Colonic mucosa (tissue), 4 donors: Measurements from ENCODE around the gene IL4R. TPM values are rescaled to one million over a fixed set of nuclear protein-coding genes. Genes with fewer than 3 reads are reported as not detected.
A peak's percentile ranks its signal among the peaks of the same experiment; 100 is the strongest.

ENCODE experiments used
- DNase-seq: peaks from one replicate; pipeline ENCODE4 v3.0.0-alpha.2; 2020
- H3K27ac ChIP-seq: fragments of 200-600 bp; one replicate; pipeline ENCODE4 v1.8.0; 2021
- H3K27me3 ChIP-seq: fragments of 200-600 bp; one replicate; pipeline ENCODE4 v1.8.0; 2021
- H3K36me3 ChIP-seq: fragments of 200-600 bp; one replicate; pipeline ENCODE4 v1.8.0; 2021
- H3K4me1 ChIP-seq: fragments of 200-600 bp; one replicate; pipeline ENCODE4 v1.8.0; 2021; ENCODE audit warnings: mild to moderate bottlenecking
- H3K4me3 ChIP-seq: fragments of 200-600 bp; one replicate; pipeline ENCODE4 v1.8.0; 2021
- H3K9ac ChIP-seq, 2 donors: one replicate each; pipeline ENCODE4 v1.7.0; 2013; ENCODE audit warnings: control low read depth in 2 of 2, low read depth in 2 of 2, low read length in 2 of 2
- H3K9me3 ChIP-seq: fragments of 200-600 bp; one replicate; pipeline ENCODE4 v1.8.0; 2021
- intact Hi-C: fragments of 100-400 bp; cut with DNase I; formaldehyde crosslinking; loops from one replicate; pipeline ENCODE4 v1.14.1; 2022
- total RNA-seq, 2 donors: library from RNA; stranded (reverse); fragmentation: NEBNext Ultra II Directional in 1 of 2; extraction: Animal tissue kit (Norgen Biotek cat#: 25700) in 1 of 2; gene quantifications; one replicate each; pipeline ENCODE4 v1.2.1, GENCODE V29; 2021
- TF ChIP-seq, protein P1 (sequence below): fragments of 200-600 bp; IDR thresholded peaks from one replicate; pipeline ENCODE4 v1.8.0; 2022; ENCODE audit warnings: antibody characterized with exemption, mild to moderate bottlenecking
- donor health status: healthy.
- donor health status: DM: no; HTN: no; CAD: no.
- donor health status: DM: no; HTN: no; CAD: no.

Gene IL4R
- total RNA-seq, 2 donors from 2014 or later: 74.8 to 80.0 TPM

- no peak for DNase-seq
- H3K4me3 ChIP-seq: no peak overlapping the region
- TF ChIP-seq, protein P1, sequence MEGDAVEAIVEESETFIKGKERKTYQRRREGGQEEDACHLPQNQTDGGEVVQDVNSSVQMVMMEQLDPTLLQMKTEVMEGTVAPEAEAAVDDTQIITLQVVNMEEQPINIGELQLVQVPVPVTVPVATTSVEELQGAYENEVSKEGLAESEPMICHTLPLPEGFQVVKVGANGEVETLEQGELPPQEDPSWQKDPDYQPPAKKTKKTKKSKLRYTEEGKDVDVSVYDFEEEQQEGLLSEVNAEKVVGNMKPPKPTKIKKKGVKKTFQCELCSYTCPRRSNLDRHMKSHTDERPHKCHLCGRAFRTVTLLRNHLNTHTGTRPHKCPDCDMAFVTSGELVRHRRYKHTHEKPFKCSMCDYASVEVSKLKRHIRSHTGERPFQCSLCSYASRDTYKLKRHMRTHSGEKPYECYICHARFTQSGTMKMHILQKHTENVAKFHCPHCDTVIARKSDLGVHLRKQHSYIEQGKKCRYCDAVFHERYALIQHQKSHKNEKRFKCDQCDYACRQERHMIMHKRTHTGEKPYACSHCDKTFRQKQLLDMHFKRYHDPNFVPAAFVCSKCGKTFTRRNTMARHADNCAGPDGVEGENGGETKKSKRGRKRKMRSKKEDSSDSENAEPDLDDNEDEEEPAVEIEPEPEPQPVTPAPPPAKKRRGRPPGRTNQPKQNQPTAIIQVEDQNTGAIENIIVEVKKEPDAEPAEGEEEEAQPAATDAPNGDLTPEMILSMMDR: no peak
- H3K27ac ChIP-seq: peak overlapping the region; percentile 85
- peaks cover 24% of the 10 kb centered on the region for H3K4me1 ChIP-seq
- H3K27me3 ChIP-seq: no peaks in the 10 kb centered on the region
- intact Hi-C loops: loop anchor here (5.0 kb wide), 1 partner anchor 46 kb away; no protein-coding TSS in a partner anchor
- H3K9me3 ChIP-seq: no peaks in the 10 kb centered on the region
- H3K36me3 ChIP-seq: no peaks in the 10 kb centered on the region
- no peak overlapping the region for H3K9ac ChIP-seq
Measured at GRCh38 chr16:27321013-27321915, 7.5 kb downstream of the IL4R start.

DNA sequence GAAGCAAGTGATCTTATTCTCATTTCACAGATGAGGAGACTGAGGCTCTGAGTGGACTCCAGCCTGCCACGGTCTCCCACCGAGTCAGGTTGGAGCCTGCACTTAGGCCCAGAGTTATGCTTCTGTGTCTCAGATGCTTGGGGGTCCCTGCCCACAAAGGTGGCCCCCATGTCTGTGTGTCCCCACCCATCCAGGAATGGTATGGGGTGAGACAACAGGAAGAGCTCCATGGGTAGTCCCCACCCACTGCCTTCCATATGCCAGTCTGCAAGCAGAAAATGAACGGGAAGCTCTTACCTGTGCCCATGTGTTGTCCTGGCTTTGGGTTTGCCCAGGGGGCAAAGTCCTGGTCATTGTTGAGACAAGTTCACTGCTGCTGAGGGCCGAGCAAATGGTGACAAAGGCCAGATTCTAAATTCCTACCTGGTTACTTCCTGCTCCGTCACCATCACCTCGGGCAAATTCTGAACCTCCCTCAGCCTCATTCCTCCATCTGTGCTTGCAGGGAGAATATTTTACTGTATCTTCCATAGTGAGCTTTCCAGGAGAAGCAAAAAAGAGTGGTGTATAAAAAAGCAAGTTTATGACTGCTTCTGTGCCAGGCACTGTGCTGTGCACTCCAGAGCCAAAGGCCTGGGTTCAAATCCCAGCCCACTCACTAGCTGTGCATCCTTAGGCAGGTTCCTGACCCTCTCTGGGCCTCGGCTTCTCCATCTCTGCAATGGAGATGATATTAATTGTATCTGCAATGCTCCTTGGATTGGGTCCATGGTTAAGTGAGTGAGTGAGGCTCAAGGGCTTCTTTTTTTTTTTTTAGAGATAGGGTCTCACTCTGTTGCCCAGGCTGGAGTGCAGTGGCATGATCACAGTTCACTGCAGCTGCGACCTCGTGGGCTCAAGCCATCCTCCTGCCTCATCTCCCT lies 9.3 kb downstream of the IL4R start:
- H3K9me3 ChIP-seq: no peaks in the 10 kb centered on the region
- no peaks in the 10 kb centered on the region for H3K27me3 ChIP-seq
- TF ChIP-seq, protein P1: no peak
- peaks cover 25% of the 10 kb centered on the region for H3K4me1 ChIP-seq
- no peaks in the 10 kb centered on the region for H3K36me3 ChIP-seq
- DNase-seq: peak; percentile 88
- intact Hi-C loops: loop anchor here (5.0 kb wide), 1 partner anchor 44 kb away; no protein-coding TSS in a partner anchor
- peak overlapping the region; percentile 85 for H3K27ac ChIP-seq
- H3K9ac ChIP-seq: peak overlapping the region in 1 of 2 donors; percentile 55
- H3K4me3 ChIP-seq: no peak overlapping the region

GRCh38 chr16:27323781-27324561 lies 10.2 kb downstream of the IL4R start:
- TF ChIP-seq, protein P1: no peak
- peaks cover 23% of the 10 kb centered on the region for H3K4me1 ChIP-seq
- H3K4me3 ChIP-seq: no peak overlapping the region
- peak overlapping the region; percentile 85 for H3K27ac ChIP-seq
- no peaks in the 10 kb centered on the region for H3K27me3 ChIP-seq
- no peak for DNase-seq
- intact Hi-C loops: loop anchor here (5.0 kb wide), 1 partner anchor 43 kb away; no protein-coding TSS in a partner anchor
- no peaks in the 10 kb centered on the region for H3K9me3 ChIP-seq
- no peaks in the 10 kb centered on the region for H3K36me3 ChIP-seq
- H3K9ac ChIP-seq: peak overlapping the region in 1 of 2 donors; percentile 62

DNA sequence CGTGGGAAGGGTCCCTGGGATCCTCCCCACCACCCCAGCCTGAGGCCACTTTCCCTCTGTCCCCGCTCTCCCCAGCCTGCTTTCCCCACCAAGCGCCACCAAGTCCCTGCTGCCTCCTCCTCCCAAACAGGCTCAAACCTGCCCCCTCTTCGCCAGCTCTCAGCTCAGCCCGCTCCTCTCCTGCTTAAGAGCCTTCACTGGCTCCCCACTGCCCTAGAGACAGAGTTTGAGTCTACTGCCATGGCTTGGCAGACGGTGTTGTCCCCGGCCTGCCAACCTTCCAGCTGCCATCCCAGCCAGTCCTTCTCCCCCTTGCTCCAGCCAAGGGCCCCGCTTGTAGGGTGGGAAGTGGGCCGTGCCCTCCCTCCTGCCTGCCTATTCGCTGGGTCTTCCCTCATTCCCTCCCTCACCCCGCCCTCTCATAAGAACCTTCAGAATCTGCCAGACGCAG lies 11.1 kb downstream of the IL4R start:
- intact Hi-C loops: loop anchor here (5.0 kb wide), 1 partner anchor 42 kb away; no protein-coding TSS in a partner anchor
- peaks cover 23% of the 10 kb centered on the region for H3K4me1 ChIP-seq

More for the DNA sequence above, 11.1 kb downstream of the IL4R start:
- peak overlapping the region; percentile 3 to 62 for H3K9ac ChIP-seq
- peak overlapping the region; percentile 85 for H3K27ac ChIP-seq
- H3K4me3 ChIP-seq: no peak overlapping the region
- no peak for DNase-seq
- H3K27me3 ChIP-seq: no peaks in the 10 kb centered on the region
- TF ChIP-seq, protein P1: no peak
- H3K36me3 ChIP-seq: no peaks in the 10 kb centered on the region
- no peaks in the 10 kb centered on the region for H3K9me3 ChIP-seq
